ENCODE measurements around the gene NEURL1.

NEURL1 gene

GRCh38 chr10:103635580-103635979, 142.1 kb downstream of the NEURL1 start:
- no peak for DNase-seq

- no peak for DNase-seq
Measured at GRCh38 chr10:103636492-103636891, 143.0 kb downstream of the NEURL1 start.

GRCh38 chr10:103637011-103637410, 143.5 kb downstream of the NEURL1 start:
- DNase-seq = no peak

- DNase-seq = no peak
Measured at GRCh38 chr10:103637927-103638557, 144.5 kb downstream of the NEURL1 start.

- peak; percentile 58 for DNase-seq
Measured at GRCh38 chr10:103638948-103639347, 145.4 kb downstream of the NEURL1 start.

- no peak for DNase-seq
Measured at GRCh38 chr10:103640436-103641181, 147.1 kb downstream of the NEURL1 start.

GRCh38 chr10:103641326-103641725, 147.8 kb downstream of the NEURL1 start:
- DNase-seq = no peak

Measured in hematopoietic multipotent progenitor cell treated with erythropoietin and hydrocortisone succinate and interleukin-3 and kit ligand, for 4 days (in vitro differentiated cells).